D721Med (cell line): ENCODE results near the gene DHX58.
A peak's percentile ranks its signal among the peaks of the same experiment; 100 is the strongest.

Experiments used
- DNase-seq: peaks from one replicate; pipeline ENCODE4 v3.0.0; 2011; ENCODE audit warnings: low spot score; ENCODE audit not compliant: insufficient read length
- FAIRE-seq: peaks from 2 replicates; lab custom pipeline; 2011; peaks lifted over from hg19 to GRCh38; lab: Jason Lieb, UNC
- TF ChIP-seq, protein P1 (sequence below): IDR thresholded peaks from 2 replicates; pipeline ENCODE4 v1.5.1; 2012; ENCODE audit warnings: mild to moderate bottlenecking, control low read depth; ENCODE audit not compliant: insufficient read depth; ENCODE audit errors: missing control alignments

DHX58 gene

DNA sequence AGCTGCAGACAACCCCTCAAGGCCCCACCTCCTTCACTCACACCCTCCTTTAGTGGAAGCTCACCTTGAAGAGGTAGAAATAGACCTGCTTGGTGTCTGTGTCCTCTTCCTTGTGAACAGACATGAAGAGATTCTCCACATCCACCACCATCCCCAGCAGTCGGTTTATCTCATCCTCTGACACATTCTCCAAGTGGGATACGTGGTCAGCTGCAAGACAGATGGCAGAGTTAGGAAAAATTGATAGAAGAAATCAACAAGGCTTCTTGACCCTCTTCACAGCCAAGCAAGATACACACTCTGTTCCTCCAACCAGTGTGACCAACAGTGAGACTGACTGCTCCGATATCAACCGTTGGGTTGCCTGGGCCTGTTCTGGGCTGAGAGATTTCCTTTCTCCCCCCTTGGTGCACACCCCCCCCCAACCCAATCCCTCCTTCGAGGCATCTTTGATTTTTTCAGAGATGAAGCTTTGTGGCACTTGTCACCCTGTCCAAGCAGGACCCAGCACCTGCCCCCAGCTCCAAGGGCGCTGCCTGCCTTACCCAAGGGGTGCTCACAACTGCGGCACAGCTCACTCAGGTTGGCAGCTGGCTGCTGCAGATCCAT is 7.8 kb upstream of the DHX58 start:
- FAIRE-seq: no peak
- TF ChIP-seq, protein P1, sequence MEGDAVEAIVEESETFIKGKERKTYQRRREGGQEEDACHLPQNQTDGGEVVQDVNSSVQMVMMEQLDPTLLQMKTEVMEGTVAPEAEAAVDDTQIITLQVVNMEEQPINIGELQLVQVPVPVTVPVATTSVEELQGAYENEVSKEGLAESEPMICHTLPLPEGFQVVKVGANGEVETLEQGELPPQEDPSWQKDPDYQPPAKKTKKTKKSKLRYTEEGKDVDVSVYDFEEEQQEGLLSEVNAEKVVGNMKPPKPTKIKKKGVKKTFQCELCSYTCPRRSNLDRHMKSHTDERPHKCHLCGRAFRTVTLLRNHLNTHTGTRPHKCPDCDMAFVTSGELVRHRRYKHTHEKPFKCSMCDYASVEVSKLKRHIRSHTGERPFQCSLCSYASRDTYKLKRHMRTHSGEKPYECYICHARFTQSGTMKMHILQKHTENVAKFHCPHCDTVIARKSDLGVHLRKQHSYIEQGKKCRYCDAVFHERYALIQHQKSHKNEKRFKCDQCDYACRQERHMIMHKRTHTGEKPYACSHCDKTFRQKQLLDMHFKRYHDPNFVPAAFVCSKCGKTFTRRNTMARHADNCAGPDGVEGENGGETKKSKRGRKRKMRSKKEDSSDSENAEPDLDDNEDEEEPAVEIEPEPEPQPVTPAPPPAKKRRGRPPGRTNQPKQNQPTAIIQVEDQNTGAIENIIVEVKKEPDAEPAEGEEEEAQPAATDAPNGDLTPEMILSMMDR: no peak
- DNase-seq: no peak

DNA sequence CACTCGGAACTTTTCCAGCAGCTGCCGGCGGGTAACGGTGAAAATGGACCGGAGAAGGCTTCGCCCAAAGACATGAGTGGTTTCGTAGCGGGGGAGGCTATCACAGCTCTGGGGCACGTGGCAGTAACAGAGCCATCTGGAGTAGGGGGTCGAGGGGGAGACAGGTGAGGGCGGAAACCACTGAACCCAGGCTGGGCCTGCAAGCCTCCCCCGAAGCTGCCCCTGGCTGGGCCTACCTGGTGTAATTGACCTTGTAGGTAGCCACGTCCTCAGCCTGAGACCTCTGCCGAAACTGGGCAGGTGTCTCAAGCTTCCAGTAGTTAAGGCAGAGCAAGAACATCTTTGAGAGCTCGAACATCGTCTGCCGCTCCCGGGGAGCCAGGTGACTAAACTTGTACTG is 6.8 kb upstream of the DHX58 start:
- DNase-seq: no peak
- TF ChIP-seq, protein P1: no peak
- FAIRE-seq: no peak

DNA sequence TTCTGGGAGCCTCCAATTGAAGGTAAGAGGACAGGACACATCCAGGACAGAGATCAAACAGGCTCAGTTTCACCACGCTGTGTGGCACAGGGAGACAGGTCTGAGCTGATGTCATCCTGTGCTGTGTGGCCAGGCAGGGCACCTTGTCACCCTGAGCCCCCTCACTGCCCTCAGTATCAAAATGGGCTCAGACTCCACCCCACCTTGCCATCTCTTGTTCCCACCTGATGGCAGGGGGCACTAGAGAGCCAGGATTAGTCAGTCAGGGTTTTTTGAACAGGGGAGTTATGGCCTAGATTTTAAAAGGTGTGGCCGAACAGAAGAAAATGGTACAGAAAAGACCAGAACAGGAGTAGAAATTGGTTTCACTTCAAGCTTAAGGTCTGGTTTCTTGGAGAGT is 6.0 kb upstream of the DHX58 start:
- no peak for FAIRE-seq
- no peak for DNase-seq
- TF ChIP-seq, protein P1: peak; percentile 55

DNA sequence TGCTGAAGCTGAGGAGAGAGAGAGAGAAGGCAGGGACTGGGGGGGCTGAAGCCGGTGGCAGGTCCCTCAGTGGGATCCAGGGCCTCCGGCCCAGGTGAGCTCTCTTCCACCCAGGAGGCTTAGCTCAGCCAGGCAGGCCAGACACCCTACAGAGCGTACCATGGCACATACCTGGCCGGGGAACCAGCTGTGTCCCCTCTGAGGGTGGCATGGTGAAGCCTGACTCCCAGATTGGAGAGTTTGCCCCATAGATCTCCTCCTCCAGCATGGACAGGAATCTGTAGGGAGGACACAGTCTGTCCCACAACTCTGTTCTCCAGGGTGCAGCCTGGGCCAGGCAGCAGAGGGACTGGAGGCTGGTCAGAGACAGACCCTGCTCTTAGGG is 5.6 kb upstream of the DHX58 start:
- FAIRE-seq: no peak
- no peak for DNase-seq
- TF ChIP-seq, protein P1: no peak

DNA sequence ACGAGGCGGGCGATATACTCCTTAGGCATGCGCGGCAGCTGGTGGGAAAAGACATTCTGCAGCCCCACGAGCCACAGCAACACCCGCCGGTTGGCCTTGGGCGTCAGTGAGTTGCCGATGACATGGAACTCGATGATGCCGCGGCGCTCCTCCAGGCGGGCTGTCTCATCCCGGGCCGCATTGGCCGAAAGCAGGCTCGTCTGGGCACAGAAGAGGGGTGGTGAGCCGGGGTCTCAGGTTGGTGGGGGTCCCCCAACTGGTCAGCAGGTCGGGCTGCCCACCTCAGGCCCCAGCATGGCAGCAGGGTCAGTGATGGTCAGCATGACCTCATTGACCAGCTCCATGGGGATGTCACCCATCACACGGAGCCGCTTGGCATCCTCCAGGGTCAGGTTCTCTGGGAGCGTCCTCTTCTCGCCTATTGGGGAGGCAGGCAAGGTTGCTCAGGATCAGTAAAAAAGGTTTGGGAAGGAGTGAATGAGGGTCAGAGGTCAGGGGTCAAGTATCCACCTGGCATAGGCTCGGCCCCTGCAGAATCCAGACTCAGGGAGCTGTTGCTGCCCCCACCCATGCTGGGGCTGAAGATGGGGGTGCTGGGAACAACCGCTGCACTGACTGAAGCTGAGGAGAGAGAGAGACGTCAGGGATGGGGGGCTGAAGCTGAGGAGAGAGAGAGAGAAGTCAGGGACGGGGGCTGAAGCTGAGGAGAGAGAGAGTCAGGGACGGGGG is 5.0 kb upstream of the DHX58 start:
- DNase-seq (no peak), FAIRE-seq (no peak)
- TF ChIP-seq, protein P1: no peak

DNA sequence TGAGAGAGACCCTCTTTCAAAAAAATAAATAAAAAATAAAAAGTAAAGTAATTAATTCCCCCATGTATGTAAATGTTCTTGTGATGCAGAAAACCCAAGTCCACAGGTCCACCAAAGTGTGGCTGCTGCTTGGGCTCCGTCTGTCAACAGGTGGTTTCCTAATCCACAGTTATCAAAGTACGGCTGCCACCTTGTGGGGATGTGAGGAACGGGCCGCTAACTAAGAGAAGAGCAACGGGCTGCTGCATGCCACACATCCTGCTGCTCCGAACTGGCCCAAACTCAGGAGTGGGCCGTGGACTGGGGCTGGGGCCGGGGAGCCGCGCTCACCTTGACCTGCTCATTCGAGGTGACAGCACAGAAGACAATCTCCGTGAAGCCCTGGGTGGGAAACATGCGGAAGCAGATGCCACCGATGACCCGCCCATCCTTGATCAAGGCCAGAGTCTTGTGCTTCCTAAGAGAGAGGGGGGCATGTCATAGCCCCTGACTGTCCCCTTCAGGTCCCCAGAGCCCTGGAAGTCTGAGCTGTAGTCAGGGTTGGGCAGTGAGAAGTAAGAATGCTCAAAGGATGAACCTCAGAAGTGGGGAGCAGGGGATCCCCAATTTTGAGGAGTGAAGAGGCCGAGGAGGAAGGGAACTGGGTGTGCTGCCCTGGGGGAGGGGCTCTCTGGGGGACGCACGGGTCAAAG is 4.3 kb upstream of the DHX58 start:
- TF ChIP-seq, protein P1: peak; percentile 99
- FAIRE-seq: peak; percentile 64
- DNase-seq: peak; percentile 83

DNA sequence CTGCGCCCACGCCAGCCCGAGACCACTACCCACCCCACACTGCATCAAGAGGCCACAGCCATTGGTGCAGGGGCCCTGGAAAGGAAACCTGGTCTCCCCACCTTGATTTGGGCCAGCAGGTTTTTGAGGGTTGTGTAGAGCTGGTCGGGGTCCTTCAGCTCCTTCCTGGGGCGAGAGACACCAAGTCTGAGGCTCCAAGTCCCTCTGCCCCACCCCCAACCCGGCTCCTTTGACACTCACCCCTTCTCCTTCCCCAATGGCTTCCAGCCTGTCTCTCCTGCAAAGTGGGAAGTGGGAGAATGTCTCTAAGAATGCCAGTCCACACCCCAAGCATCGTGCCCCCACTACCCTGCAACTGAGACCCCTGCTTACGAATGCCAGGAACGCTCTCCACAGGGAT is 1.6 kb upstream of the DHX58 start:
- FAIRE-seq: no peak
- TF ChIP-seq, protein P1: no peak
- no peak for DNase-seq
